Head of caudate nucleus (tissue), 42 donors: Measurements from ENCODE around the gene TDRD1.

ENCODE experiments used
- DNase-seq, 42 donors: peaks; one replicate each; pipeline versions ENCODE4 v3.0.0 to v3.0.0-alpha.2; 2020 to 2021; ENCODE audit warnings: mixed read lengths in 7 of 42
- intact Hi-C: fragments of 100-400 bp; cut with DNase I; formaldehyde crosslinking; loops from one replicate; pipeline ENCODE4 v1.15.0; 2022

TDRD1 gene

GRCh38 chr10:114279901-114280644 is 100.9 kb downstream of the TDRD1 start:
- no peak for DNase-seq

GRCh38 chr10:114281006-114281405 is 101.9 kb downstream of the TDRD1 start:
- DNase-seq, result no peak
- intact Hi-C loops, result no loop called here

More at GRCh38 chr10:114279901-114280644, 100.9 kb downstream of the TDRD1 start:
- intact Hi-C loops, result no loop called here

GRCh38 chr10:114281461-114281860 is 102.3 kb downstream of the TDRD1 start:
- intact Hi-C loops, result no loop called here
- no peak for DNase-seq
